Kidney (tissue), 14 donors: Measurements from ENCODE around the gene YPEL3. TPM values are rescaled to one million over a fixed set of nuclear protein-coding genes. Genes with fewer than 3 reads are reported as not detected.

Experiments
- DNase-seq, 5 donors: peaks; one replicate each; pipeline ENCODE4 v3.0.0-alpha.2; 2013 to 2020
- FAIRE-seq: peaks from 2 replicates; lab custom pipeline; 2012; peaks lifted over from hg19 to GRCh38; lab: Jason Lieb, UNC
- H3K27ac ChIP-seq, 2 donors: one replicate each; pipeline ENCODE4 v1.7.0; 2013; ENCODE audit warnings: low read depth in 2 of 2, low read length in 2 of 2, inconsistent platforms in 1 of 2
- H3K27me3 ChIP-seq: one replicate; pipeline ENCODE4 v1.7.1; 2013; ENCODE audit warnings: low read length, inconsistent platforms; ENCODE audit not compliant: control insufficient read depth, insufficient read depth
- H3K36me3 ChIP-seq, 3 donors: one replicate each; pipeline versions ENCODE4 v1.7.0 to v1.7.1; 2013; ENCODE audit warnings: low read length in 3 of 3, control low read depth in 1 of 3, inconsistent platforms in 1 of 3; ENCODE audit not compliant: insufficient read depth in 3 of 3, control insufficient read depth in 2 of 3
- H3K4me1 ChIP-seq, 3 donors: one replicate each; pipeline versions ENCODE4 v1.7.0 to v1.7.1; 2013; ENCODE audit warnings: low read length in 3 of 3, inconsistent platforms in 1 of 3, low read depth in 1 of 3; ENCODE audit not compliant: control insufficient read depth in 2 of 3, insufficient read depth in 2 of 3
- H3K4me3 ChIP-seq, 3 donors: one replicate each; pipeline versions ENCODE4 v1.7.0 to v1.8.1; 2013; ENCODE audit warnings: low read length in 3 of 3, control low read depth in 1 of 3, inconsistent platforms in 1 of 3
- H3K9ac ChIP-seq, 3 donors: one replicate each; pipeline versions ENCODE4 v1.7.0 to v1.7.1; 2013; ENCODE audit warnings: low read length in 3 of 3, control low read depth in 1 of 3, inconsistent platforms in 1 of 3
- H3K9me3 ChIP-seq, 3 donors: one replicate each; pipeline versions ENCODE4 v1.7.0 to v1.7.1; 2013; ENCODE audit warnings: low read length in 3 of 3, control low read depth in 1 of 3, inconsistent platforms in 1 of 3; ENCODE audit not compliant: control insufficient read depth in 2 of 3, insufficient read depth in 1 of 3
- intact Hi-C: fragments of 100-400 bp; cut with DNase I; formaldehyde crosslinking; loops from one replicate; pipeline ENCODE4 v1.11.1; 2022
- polyA plus RNA-seq: library from polyadenylated mRNA; stranded (reverse); fragments of 350-450 nt; fragmentation: Illumina TruSeq; extraction: RNeasy Lipid Tissue Mini Kit (QIAGEN cat#74804); gene quantifications from one replicate; pipeline ENCODE4 v1.2.3, GENCODE V29; 2014; ENCODE audit warnings: low read depth, low replicate concordance; ENCODE audit not compliant: insufficient read depth
- total RNA-seq: library from RNA; stranded (reverse); fragmentation: NEBNext Ultra II Directional; extraction: Animal tissue kit (Norgen Biotek cat#: 25700); gene quantifications from one replicate; pipeline ENCODE4 v1.2.1, GENCODE V29; 2021
- TF ChIP-seq, protein P1 (sequence below): IDR thresholded peaks from 3 replicates; pipeline ENCODE4 v1.5.1; 2012; ENCODE audit warnings: mild to moderate bottlenecking, moderate library complexity, borderline replicate concordance; ENCODE audit not compliant: insufficient read depth; ENCODE audit errors: extremely low read depth
- donor health status: control.
- donor health status: control.
- donor health status: control.
- donor health status: control.
- donor health status: control.
- donor health status: DM: yes; HTN: yes; CAD: no.
- donor health status: Normal renal cell carcinoma (clear cell type).

The YPEL3 gene
- total and polyA plus RNA-seq, 2 donors from 2014 or later = 40.0 to 107 TPM

DNA sequence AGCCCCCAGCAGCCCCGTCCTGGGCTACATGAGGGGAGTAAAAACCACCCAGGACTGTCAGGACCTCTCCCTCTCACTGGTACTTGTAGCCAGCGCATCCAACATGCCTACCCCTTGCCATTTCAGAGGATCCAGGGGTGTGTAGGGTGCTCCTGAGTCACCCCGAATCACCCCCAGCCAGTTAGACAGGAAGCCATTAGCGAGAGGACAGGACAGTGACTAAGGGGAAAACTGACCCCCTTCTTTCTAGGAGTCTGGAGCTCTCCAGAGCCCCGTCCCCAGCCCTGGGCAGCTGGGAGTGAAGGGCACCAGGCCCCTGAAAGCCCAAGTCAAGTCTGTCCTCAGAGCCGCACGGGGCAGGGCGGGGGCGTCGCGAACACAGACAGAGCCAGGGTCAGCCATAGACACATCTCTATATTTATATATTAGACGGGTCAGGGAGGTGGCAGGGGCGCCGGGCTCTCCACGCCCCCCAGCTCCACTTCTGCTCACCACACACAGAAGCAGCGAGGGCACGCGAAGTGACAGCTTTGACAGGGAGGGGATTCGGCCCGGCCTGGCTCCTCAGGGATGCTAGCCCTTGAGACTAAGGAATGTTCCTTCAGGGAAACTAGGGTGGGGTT is 17.8 kb upstream of the YPEL3 start:
- no peak for FAIRE-seq
- H3K27ac ChIP-seq = peak overlapping the region; percentile 23 to 45

DNA sequence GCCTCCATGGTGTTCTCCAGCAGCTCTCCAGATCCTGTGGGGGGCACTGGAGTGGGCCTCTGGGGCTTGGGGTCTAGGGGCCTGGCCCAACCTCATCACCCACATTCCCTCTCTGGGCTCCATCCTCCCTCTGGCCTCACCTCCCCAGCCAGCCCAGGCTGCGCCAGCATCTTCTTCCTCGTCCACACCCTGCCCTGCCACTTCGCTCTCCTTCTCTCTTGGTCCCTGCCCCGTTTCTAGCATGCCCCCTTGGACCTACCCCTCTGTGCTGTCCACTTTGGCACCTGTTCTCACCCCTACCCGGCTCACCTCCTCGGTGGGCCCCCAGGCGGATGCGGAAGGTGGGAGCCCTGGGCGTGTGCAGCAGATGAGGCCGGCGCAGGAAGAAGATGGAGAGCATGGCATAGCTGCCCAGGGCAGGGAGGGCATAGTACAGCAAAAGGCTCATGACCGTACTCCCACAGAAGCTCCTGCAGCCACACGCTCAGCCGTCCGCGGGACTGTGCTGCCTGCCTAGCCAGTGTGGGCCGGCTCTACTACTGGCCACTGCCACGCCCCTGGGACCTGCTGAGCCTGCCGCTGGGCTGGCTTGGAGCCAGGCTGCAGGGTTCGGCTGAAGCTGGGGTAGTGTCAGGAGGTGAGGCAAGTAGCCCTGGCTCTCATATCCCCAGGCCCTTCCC is 17.2 kb upstream of the YPEL3 start, which contains the start of gene GDPD3:
TSS of gene GDPD3 (minus strand) at position 507 of the 680 bp plus-strand sequence. CDS start at position 448, 59 bp downstream.
- H3K27me3 ChIP-seq = no peaks in the 10 kb centered on the region
- TF ChIP-seq, protein P1, sequence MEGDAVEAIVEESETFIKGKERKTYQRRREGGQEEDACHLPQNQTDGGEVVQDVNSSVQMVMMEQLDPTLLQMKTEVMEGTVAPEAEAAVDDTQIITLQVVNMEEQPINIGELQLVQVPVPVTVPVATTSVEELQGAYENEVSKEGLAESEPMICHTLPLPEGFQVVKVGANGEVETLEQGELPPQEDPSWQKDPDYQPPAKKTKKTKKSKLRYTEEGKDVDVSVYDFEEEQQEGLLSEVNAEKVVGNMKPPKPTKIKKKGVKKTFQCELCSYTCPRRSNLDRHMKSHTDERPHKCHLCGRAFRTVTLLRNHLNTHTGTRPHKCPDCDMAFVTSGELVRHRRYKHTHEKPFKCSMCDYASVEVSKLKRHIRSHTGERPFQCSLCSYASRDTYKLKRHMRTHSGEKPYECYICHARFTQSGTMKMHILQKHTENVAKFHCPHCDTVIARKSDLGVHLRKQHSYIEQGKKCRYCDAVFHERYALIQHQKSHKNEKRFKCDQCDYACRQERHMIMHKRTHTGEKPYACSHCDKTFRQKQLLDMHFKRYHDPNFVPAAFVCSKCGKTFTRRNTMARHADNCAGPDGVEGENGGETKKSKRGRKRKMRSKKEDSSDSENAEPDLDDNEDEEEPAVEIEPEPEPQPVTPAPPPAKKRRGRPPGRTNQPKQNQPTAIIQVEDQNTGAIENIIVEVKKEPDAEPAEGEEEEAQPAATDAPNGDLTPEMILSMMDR = no peak
- H3K9me3 ChIP-seq = no peaks in the 10 kb centered on the region
- H3K4me3 ChIP-seq = no peak within 1 kb of the TSS
- no peak within 1 kb of the TSS for H3K9ac ChIP-seq
- peak within 1 kb of the TSS; percentile 43 to 45 for H3K27ac ChIP-seq
- DNase-seq = peak in 2 of 5 donors; percentile 45 to 85
- H3K4me1 ChIP-seq = peaks cover 0 to 9% (median 0%) of the 10 kb centered on the region in 3 donors
- H3K36me3 ChIP-seq = peaks cover 4 to 16% (median 12%) of the 10 kb centered on the region in 3 donors
- FAIRE-seq = no peak
- intact Hi-C loops = no loop called here

More for the DNA sequence above, 17.8 kb upstream of the YPEL3 start:
- no peak for DNase-seq
- TF ChIP-seq, protein P1 = no peak
- Histone ChIP-seq H3K9me3 (no peaks in the 10 kb centered on the region), H3K27me3 (no peaks in the 10 kb centered on the region), H3K9ac (no peak overlapping the region), H3K36me3 (peaks cover 4 to 19% (median 12%) of the 10 kb centered on the region in 3 donors), H3K4me1 (peaks cover 0 to 9% (median 0%) of the 10 kb centered on the region in 3 donors), H3K4me3 (no peak overlapping the region)
- intact Hi-C loops = no loop called here

DNA sequence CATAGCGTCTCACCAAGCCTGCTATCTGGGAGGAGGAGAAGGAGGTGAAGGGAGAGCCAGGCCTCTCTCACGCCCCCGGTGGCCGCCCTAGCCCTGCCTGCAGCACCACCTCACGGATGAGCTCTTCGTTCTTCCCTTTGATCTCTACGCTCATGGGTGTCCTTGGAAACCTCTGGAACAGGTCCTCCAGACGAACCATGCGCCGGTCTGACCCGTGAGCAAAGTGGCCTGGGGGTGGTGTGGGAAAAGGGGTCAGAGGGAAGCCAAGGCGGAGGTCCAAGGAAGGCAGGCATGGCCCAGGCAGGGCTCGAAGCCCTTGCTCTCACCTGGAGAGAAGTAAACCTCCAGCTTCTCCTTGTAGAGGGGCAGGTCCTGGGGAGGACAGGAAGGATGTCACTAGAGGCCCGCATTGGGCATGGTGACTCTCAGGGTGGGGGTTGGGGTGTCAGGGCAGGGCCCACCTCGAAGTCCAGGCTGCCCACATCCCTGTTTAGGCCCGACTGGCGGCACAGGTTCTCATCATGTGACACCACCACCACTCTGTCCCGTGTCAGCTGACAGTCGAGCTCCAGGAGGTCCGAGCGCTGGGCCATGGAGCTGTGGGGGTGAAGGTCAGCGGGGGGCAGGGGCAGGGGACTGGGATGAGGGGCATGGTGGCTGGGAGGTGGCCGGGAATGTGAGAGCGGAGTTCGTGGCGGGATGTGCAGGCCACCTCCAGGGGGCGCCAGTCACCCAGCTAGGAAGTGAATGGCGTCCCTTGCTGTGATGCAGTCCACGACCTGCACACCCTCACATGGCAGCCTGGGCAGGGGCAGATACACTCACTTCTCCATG is 16.4 kb upstream of the YPEL3 start:
- Histone ChIP-seq H3K4me1 (peaks cover 0 to 9% (median 0%) of the 10 kb centered on the region in 3 donors), H3K9ac (no peak overlapping the region), H3K27me3 (no peaks in the 10 kb centered on the region), H3K9me3 (no peaks in the 10 kb centered on the region), H3K27ac (peak overlapping the region in 1 of 2 donors; percentile 43), H3K4me3 (no peak overlapping the region), H3K36me3 (peaks cover 2 to 12% (median 5%) of the 10 kb centered on the region in 3 donors)
- intact Hi-C loops = no loop called here
- DNase-seq (peak; percentile 34 to 78 (median 52)), FAIRE-seq (no peak)
- TF ChIP-seq, protein P1 = peak; percentile 66
